COLO668 (cell line): ENCODE measurements around the gene KTN1.

ENCODE experiments used
- DNase-seq: peaks from one replicate; lab custom pipeline; 2025; ENCODE audit not compliant: unreplicated experiment; lab: John Stamatoyannopoulos, UW

The KTN1 gene

GRCh38 chr14:55711175-55711811 is 131.3 kb downstream of the KTN1 start:
- DNase-seq = no peak

- DNase-seq = no peak
These were observed 132.5 kb downstream of the KTN1 start for GRCh38 chr14:55712491-55712890.

GRCh38 chr14:55713486-55713885 is 133.5 kb downstream of the KTN1 start:
- no peak for DNase-seq

- DNase-seq = no peak
These were observed 135.9 kb downstream of the KTN1 start for GRCh38 chr14:55715889-55716288.

- DNase-seq = no peak
These were observed 137.6 kb downstream of the KTN1 start for GRCh38 chr14:55717621-55718020.

GRCh38 chr14:55718551-55718950 is 138.5 kb downstream of the KTN1 start:
- DNase-seq = no peak

- no peak for DNase-seq
These were observed 140.8 kb downstream of the KTN1 start for GRCh38 chr14:55720796-55721195.

- no peak for DNase-seq
These were observed 141.3 kb downstream of the KTN1 start for GRCh38 chr14:55721353-55721752.

- no peak for DNase-seq
These were observed 142.0 kb downstream of the KTN1 start for GRCh38 chr14:55722054-55722453.

- no peak for DNase-seq
These were observed 144.7 kb downstream of the KTN1 start for GRCh38 chr14:55724736-55725135.

GRCh38 chr14:55730592-55731310 is 150.7 kb downstream of the KTN1 start:
- no peak for DNase-seq

- DNase-seq = no peak
These were observed 151.4 kb downstream of the KTN1 start for GRCh38 chr14:55731311-55731872.

GRCh38 chr14:55731881-55732498 is 152.0 kb downstream of the KTN1 start:
- DNase-seq = peak; percentile 50

GRCh38 chr14:55733599-55733998 is 153.6 kb downstream of the KTN1 start:
- no peak for DNase-seq
